Activated T-helper 17 cell treated with anti-CD3 and anti-CD28 coated beads, Interleukin-2, amount 50 U/mL, for 72 hours (primary cell): ENCODE results near the gene RPUSD1. TPM values are rescaled to one million over a fixed set of nuclear protein-coding genes. Genes with fewer than 3 reads are reported as not detected.

Experiments
- ATAC-seq: fragments of 150-1000 bp; cut with Tn5 transposase; replicated peaks from 2 replicates; pipeline ENCODE4 v1.10.0; 2021; ENCODE audit warnings: mild to moderate bottlenecking, moderate library complexity
- H3K27ac Mint-ChIP-seq: one replicate; pipeline ENCODE4 v1.8.0; 2022; ENCODE audit warnings: mixed read lengths
- H3K27me3 Mint-ChIP-seq: one replicate; pipeline ENCODE4 v1.8.0; 2022; ENCODE audit warnings: mixed read lengths
- H3K36me3 Mint-ChIP-seq: one replicate; pipeline ENCODE4 v1.8.0; 2022; ENCODE audit warnings: low read depth, mild to moderate bottlenecking, mixed read lengths
- H3K4me1 Mint-ChIP-seq: one replicate; pipeline ENCODE4 v1.8.0; 2022; ENCODE audit warnings: mixed read lengths
- H3K4me3 Mint-ChIP-seq: one replicate; pipeline ENCODE4 v1.8.0; 2022; ENCODE audit warnings: mild to moderate bottlenecking, mixed read lengths
- H3K9me3 Mint-ChIP-seq: one replicate; pipeline ENCODE4 v1.8.0; 2022; ENCODE audit warnings: mixed read lengths
- total RNA-seq, 2 donors: library from RNA; stranded (reverse); gene quantifications; one replicate each; pipeline ENCODE4 v1.2.3, GENCODE V29; 2022

The RPUSD1 gene
- total RNA-seq, 2 donors from 2014 or later, result 13.2 to 40.6 TPM

DNA sequence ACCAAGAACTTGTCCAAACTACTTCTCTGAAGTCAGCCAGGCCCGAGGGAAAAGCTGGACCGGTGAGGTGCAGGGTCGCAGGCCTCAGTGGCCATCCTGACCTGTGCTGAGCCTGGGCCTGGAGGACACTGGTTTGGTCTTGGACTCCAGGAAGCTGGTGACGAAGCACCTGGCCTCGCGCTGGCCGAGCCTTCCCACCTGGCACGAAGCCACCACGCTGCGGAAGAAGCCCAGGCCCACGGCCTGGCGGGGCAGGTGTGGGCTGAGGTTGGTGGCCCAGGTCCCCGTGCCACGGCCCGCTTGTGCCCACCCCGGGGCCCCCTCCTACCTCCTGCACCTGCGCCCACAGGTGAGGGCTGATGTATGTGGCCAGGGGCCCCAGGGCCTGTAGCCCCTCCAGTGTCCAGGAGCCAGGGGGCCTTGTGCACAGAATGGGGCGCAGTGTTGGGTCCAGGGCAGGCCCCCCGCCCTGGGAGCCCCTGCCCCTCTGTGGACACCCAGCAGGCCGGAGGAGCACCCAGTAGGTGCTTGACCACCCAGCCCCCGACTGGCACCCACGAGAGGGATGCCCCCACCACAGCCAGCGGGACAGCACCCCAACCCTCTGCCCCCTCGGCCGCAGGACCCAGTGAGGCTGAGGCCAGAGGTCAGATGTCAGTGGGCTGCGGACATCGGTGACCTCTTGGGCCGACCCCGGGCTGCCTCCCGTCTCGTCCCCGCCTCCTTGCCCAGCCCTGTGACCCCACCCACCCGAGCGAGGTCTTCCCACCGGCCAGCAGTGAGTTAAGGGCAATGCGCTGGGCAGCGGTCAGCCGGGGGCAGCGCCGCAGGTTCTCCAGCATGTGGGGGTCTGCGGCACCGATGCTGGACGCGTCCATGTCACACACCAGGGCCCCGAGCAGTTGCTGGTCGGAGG is 13.8 kb downstream of the RPUSD1 start:
- no peaks in the 10 kb centered on the region for H3K9me3 Mint-ChIP-seq
- H3K27me3 Mint-ChIP-seq, result peaks cover 3% of the 10 kb centered on the region
- ATAC-seq, result no peak
- H3K4me1 Mint-ChIP-seq, result no peaks in the 10 kb centered on the region
- H3K36me3 Mint-ChIP-seq, result no peaks in the 10 kb centered on the region
- H3K27ac Mint-ChIP-seq, result no peak overlapping the region
- no peak overlapping the region for H3K4me3 Mint-ChIP-seq

DNA sequence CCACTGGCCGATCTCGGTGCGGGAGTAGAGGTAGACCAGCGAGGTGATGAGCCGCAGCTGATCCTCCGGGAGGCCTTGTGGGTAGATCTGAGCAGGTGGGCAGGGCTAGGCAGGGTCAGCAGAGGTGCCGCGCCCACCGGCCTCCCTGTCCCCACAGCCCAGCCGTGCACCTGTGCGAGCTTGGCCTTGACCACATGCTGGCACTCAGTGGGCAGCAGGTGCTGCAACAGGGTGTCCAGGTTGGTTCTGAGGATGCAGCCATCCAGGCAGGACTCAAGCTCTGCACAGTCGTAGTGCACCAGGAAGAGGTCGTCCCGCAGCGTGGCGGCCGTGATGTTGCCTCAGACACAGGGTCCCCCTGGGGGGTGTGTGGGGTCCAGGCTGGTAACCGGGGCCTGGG is 15.2 kb downstream of the RPUSD1 start:
- no peaks in the 10 kb centered on the region for H3K36me3 Mint-ChIP-seq
- no peak overlapping the region for H3K27ac Mint-ChIP-seq
- no peak overlapping the region for H3K4me3 Mint-ChIP-seq
- ATAC-seq, result no peak
- peaks cover 3% of the 10 kb centered on the region for H3K27me3 Mint-ChIP-seq
- H3K4me1 Mint-ChIP-seq, result no peaks in the 10 kb centered on the region
- no peaks in the 10 kb centered on the region for H3K9me3 Mint-ChIP-seq

- no peaks in the 10 kb centered on the region for H3K27me3 Mint-ChIP-seq
- ATAC-seq, result no peak
- H3K4me3 Mint-ChIP-seq, result no peak overlapping the region
- no peak overlapping the region for H3K27ac Mint-ChIP-seq
- H3K4me1 Mint-ChIP-seq, result no peaks in the 10 kb centered on the region
- H3K36me3 Mint-ChIP-seq, result no peaks in the 10 kb centered on the region
- H3K9me3 Mint-ChIP-seq, result no peaks in the 10 kb centered on the region
Measured at GRCh38 chr16:770411-770810, 17.8 kb downstream of the RPUSD1 start.

DNA sequence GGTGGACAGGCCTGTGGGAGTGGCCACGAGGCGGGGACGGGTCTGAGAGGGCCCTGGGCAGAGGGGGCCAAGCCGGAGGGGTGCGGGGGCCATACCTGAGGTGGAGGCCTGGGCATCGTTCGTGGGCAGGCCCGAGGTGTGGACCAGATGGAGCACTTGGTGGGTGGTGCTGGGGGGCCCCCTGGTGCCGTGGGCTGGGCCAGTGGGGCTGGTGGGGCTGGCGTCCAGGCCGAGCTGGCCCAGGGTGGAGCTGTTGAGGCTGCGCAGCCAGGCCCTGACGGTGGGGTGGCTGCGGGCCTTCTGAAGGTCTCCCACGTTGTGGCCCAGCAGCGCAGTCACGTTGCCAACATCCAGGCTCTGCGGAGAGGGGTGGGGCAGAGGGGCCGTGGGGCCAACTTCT is 18.2 kb downstream of the RPUSD1 start:
- Mint-ChIP-seq H3K27ac (no peak overlapping the region), H3K4me1 (no peaks in the 10 kb centered on the region), H3K9me3 (no peaks in the 10 kb centered on the region), H3K4me3 (no peak overlapping the region), H3K36me3 (no peaks in the 10 kb centered on the region), H3K27me3 (no peaks in the 10 kb centered on the region)
- no peak for ATAC-seq

GRCh38 chr16:769184-769784 is 18.9 kb downstream of the RPUSD1 start:
- H3K4me3 Mint-ChIP-seq, result no peak overlapping the region
- no peaks in the 10 kb centered on the region for H3K4me1 Mint-ChIP-seq
- no peak overlapping the region for H3K27ac Mint-ChIP-seq
- peak; percentile 21 for ATAC-seq
- H3K9me3 Mint-ChIP-seq, result no peaks in the 10 kb centered on the region
- no peaks in the 10 kb centered on the region for H3K27me3 Mint-ChIP-seq
- no peaks in the 10 kb centered on the region for H3K36me3 Mint-ChIP-seq

- H3K27me3 Mint-ChIP-seq, result no peaks in the 10 kb centered on the region
- H3K36me3 Mint-ChIP-seq, result no peaks in the 10 kb centered on the region
- H3K9me3 Mint-ChIP-seq, result no peaks in the 10 kb centered on the region
- no peak overlapping the region for H3K4me3 Mint-ChIP-seq
- no peak overlapping the region for H3K27ac Mint-ChIP-seq
- no peaks in the 10 kb centered on the region for H3K4me1 Mint-ChIP-seq
- ATAC-seq, result peak; percentile 19
Measured at GRCh38 chr16:768428-768827, 19.8 kb downstream of the RPUSD1 start.

GRCh38 chr16:767743-768235 is 20.4 kb downstream of the RPUSD1 start:
- Mint-ChIP-seq H3K27ac (no peak overlapping the region), H3K27me3 (no peaks in the 10 kb centered on the region), H3K4me1 (no peaks in the 10 kb centered on the region), H3K9me3 (no peaks in the 10 kb centered on the region), H3K36me3 (no peaks in the 10 kb centered on the region), H3K4me3 (no peak overlapping the region)
- ATAC-seq, result no peak

DNA sequence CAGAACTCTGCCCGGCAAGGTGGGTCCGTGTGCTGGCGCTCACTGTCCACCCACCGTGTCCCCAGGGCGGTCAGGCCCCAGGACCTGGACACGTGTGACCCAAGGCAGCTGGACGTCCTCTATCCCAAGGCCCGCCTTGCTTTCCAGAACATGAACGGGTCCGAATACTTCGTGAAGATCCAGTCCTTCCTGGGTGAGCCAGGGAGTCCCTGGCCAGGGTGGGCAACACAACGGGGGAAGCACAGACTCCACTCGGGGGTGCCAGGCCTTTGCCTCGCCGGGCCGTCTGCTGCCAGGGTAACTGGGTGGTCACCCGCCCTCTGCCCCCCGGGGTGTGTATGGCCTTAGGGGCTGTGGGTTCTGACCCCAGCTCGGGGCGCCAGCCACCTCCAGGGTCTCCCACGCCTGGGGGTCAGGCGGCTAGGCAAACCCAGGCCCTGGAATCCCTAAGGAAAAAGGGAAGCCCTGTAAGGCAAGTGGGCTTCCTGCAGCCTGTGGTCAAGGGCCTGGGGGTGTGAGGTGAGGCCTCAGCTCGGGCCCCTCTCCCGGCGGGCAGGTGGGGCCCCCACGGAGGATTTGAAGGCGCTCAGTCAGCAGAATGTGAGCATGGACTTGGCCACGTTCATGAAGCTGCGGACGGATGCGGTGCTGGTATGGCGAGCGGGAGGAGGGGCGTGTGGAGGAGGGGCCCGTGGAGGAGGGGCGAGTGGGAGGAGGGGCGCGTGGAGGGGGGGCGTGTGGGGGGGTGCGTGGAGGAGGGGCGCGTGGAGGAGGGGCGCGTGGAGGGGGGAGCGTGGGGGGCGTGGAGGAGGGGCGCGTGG is 21.2 kb downstream of the RPUSD1 start:
- Mint-ChIP-seq H3K27ac (no peak overlapping the region), H3K9me3 (no peaks in the 10 kb centered on the region), H3K4me3 (no peak overlapping the region), H3K27me3 (no peaks in the 10 kb centered on the region), H3K36me3 (no peaks in the 10 kb centered on the region), H3K4me1 (no peaks in the 10 kb centered on the region)
- ATAC-seq, result no peak

GRCh38 chr16:766008-766819 is 22.0 kb downstream of the RPUSD1 start:
- H3K27me3 Mint-ChIP-seq, result no peaks in the 10 kb centered on the region
- no peak for ATAC-seq
- H3K27ac Mint-ChIP-seq, result no peak overlapping the region
- no peak overlapping the region for H3K4me3 Mint-ChIP-seq
- H3K36me3 Mint-ChIP-seq, result no peaks in the 10 kb centered on the region
- no peaks in the 10 kb centered on the region for H3K4me1 Mint-ChIP-seq
- no peaks in the 10 kb centered on the region for H3K9me3 Mint-ChIP-seq

DNA sequence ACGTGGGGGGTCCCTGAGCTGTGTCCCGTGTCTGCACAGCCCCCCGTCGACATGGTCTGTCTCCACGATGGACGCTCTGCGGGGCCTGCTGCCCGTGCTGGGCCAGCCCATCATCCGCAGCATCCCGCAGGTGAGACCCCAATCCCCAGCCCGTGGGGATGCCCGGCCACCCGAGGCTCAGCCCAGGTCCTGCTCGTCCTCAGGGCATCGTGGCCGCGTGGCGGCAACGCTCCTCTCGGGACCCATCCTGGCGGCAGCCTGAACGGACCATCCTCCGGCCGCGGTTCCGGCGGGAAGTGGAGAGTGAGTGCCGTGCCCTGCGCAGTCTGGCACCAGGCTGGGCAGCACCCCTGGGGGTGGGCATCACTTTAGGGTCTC is 22.7 kb downstream of the RPUSD1 start:
- no peaks in the 10 kb centered on the region for H3K27me3 Mint-ChIP-seq
- no peak for ATAC-seq
- H3K9me3 Mint-ChIP-seq, result no peaks in the 10 kb centered on the region

DNA sequence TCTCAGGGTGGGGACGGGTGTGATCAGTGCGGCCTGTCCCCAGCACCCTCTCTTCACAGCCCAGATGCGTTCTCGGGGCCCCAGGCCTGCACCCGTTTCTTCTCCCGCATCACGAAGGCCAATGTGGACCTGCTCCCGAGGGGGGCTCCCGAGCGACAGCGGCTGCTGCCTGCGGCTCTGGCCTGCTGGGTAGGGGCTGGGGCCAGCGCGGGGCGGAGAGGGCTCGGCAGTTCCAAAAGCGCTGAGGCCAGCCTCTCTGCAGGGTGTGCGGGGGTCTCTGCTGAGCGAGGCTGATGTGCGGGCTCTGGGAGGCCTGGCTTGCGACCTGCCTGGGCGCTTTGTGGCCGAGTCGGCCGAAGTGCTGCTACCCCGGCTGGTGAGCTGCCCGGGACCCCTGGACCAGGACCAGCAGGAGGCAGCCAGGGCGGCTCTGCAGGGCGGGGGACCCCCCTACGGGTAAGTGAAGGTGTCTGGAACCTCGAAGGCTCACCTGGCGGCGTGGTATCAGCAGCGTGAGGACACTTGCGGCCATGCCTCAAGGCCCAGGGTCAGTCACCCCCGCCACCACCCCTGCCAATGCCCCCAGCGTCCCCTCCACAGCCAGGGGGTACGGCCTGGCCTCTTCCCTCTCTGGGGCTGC is 23.2 kb downstream of the RPUSD1 start:
- Mint-ChIP-seq H3K4me3 (no peak overlapping the region), H3K27ac (no peak overlapping the region), H3K36me3 (no peaks in the 10 kb centered on the region), H3K9me3 (no peaks in the 10 kb centered on the region), H3K4me1 (no peaks in the 10 kb centered on the region), H3K27me3 (no peaks in the 10 kb centered on the region)
- no peak for ATAC-seq

More for the DNA sequence above, 22.7 kb downstream of the RPUSD1 start:
- Mint-ChIP-seq H3K4me3 (no peak overlapping the region), H3K4me1 (no peaks in the 10 kb centered on the region), H3K27ac (no peak overlapping the region), H3K36me3 (no peaks in the 10 kb centered on the region)

DNA sequence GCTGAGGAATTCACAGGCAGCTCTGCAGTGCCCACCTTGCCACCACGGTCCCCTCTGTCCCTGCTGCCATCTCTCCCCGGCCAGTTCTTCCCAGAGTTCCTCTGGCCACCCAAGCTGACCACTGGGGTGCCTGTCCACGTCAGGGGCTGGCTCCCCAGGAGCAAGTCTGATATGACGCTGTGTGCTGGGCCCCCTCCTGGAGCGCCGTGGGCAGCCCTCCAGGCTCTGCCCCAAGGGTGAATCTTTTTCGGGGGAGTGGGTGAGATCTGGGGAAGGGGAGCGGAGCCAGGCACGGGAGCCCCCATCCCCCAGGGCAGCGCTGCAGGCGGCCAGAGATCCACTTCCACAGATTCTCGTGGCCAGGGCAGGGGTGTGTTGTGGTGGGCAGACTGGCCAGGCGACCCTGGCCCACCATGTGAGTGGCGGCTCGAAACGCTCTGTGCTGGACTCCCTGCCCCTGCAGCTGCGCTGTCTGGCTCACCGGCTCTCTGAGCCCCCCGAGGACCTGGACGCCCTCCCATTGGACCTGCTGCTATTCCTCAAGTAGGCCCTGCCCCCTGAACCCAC is 23.9 kb downstream of the RPUSD1 start:
- no peak for ATAC-seq
- no peaks in the 10 kb centered on the region for H3K27me3 Mint-ChIP-seq

GRCh38 chr16:763369-764183 is 24.6 kb downstream of the RPUSD1 start:
- H3K4me3 Mint-ChIP-seq, result no peak overlapping the region
- ATAC-seq, result no peak
- H3K27ac Mint-ChIP-seq, result no peak overlapping the region

More for the DNA sequence above, 23.9 kb downstream of the RPUSD1 start:
- no peaks in the 10 kb centered on the region for H3K4me1 Mint-ChIP-seq
- H3K4me3 Mint-ChIP-seq, result no peak overlapping the region
- H3K9me3 Mint-ChIP-seq, result no peaks in the 10 kb centered on the region
- no peaks in the 10 kb centered on the region for H3K36me3 Mint-ChIP-seq
- H3K27ac Mint-ChIP-seq, result no peak overlapping the region

More at GRCh38 chr16:763369-764183, 24.6 kb downstream of the RPUSD1 start:
- H3K36me3 Mint-ChIP-seq, result no peaks in the 10 kb centered on the region
- H3K4me1 Mint-ChIP-seq, result no peaks in the 10 kb centered on the region
- H3K27me3 Mint-ChIP-seq, result no peaks in the 10 kb centered on the region
- no peaks in the 10 kb centered on the region for H3K9me3 Mint-ChIP-seq
